ENCODE measurements around the gene BOC. TPM values are rescaled to one million over a fixed set of nuclear protein-coding genes. Genes with fewer than 3 reads are reported as not detected.

The BOC gene
- total and polyA plus RNA-seq, 8 donors, result 4.9 to 19.5 (median 9.9) TPM

DNA sequence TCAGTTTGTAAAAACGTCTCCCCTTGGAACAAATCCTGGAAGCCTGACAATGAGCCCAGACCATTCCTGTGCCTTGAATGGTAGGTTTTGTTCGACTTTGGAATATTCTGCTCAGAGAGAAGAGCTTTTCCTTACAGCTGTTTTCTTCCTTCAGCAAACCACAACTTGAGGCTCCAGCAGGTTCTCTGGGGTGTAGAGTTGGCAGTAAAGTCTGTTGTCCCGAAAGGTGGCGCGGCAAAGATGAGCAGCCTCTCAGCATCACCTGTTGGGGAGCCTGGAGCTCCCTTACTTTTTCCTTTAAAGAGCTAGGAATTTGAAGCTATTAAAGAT is 65.4 kb downstream of the BOC start:
- Histone ChIP-seq H3K9me3 (no peaks in the 10 kb centered on the region), H3K36me3 (no peaks in the 10 kb centered on the region), H3K4me1 (peaks cover 22 to 50% (median 36%) of the 10 kb centered on the region in 3 donors), H3K4me3 (no peak overlapping the region), H3K27me3 (no peaks in the 10 kb centered on the region), H3K27ac (peak overlapping the region in 3 of 4 donors; percentile 70 to 78 (median 76))
- TF ChIP-seq, protein P1, sequence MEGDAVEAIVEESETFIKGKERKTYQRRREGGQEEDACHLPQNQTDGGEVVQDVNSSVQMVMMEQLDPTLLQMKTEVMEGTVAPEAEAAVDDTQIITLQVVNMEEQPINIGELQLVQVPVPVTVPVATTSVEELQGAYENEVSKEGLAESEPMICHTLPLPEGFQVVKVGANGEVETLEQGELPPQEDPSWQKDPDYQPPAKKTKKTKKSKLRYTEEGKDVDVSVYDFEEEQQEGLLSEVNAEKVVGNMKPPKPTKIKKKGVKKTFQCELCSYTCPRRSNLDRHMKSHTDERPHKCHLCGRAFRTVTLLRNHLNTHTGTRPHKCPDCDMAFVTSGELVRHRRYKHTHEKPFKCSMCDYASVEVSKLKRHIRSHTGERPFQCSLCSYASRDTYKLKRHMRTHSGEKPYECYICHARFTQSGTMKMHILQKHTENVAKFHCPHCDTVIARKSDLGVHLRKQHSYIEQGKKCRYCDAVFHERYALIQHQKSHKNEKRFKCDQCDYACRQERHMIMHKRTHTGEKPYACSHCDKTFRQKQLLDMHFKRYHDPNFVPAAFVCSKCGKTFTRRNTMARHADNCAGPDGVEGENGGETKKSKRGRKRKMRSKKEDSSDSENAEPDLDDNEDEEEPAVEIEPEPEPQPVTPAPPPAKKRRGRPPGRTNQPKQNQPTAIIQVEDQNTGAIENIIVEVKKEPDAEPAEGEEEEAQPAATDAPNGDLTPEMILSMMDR (IDR thresholded peaks at IDR 0.05), result no peak
- WGBS, 2 donors, result 77 to 78% methylated on average over 5 of the region's 5 CpGs
- FAIRE-seq (no peak), ATAC-seq (no peak), DNase-seq (no peak)
- intact Hi-C loops (cut with DNase I), result loop anchor here in 1 of 3 donors (5.0 kb wide), 1 partner anchor 229 kb away; no protein-coding TSS in a partner anchor

- Histone ChIP-seq H3K4me1 (peaks cover 22 to 44% (median 32%) of the 10 kb centered on the region in 3 donors), H3K9me3 (no peaks in the 10 kb centered on the region), H3K27me3 (no peaks in the 10 kb centered on the region), H3K36me3 (no peaks in the 10 kb centered on the region), H3K27ac (no peak overlapping the region), H3K4me3 (no peak overlapping the region)
- FAIRE-seq, result no peak
- ATAC-seq, result no peak
- TF ChIP-seq, protein P1 (IDR thresholded peaks at IDR 0.05), result no peak
- 90 to 94% methylated on average over 4 of the region's 4 CpGs for WGBS, 2 donors
- intact Hi-C loops (cut with DNase I), result loop anchor here in 1 of 3 donors (5.0 kb wide), 1 partner anchor 230 kb away; no protein-coding TSS in a partner anchor
- no peak for DNase-seq
These were observed 66.1 kb downstream of the BOC start for GRCh38 chr3:113277414-113277813.

DNA sequence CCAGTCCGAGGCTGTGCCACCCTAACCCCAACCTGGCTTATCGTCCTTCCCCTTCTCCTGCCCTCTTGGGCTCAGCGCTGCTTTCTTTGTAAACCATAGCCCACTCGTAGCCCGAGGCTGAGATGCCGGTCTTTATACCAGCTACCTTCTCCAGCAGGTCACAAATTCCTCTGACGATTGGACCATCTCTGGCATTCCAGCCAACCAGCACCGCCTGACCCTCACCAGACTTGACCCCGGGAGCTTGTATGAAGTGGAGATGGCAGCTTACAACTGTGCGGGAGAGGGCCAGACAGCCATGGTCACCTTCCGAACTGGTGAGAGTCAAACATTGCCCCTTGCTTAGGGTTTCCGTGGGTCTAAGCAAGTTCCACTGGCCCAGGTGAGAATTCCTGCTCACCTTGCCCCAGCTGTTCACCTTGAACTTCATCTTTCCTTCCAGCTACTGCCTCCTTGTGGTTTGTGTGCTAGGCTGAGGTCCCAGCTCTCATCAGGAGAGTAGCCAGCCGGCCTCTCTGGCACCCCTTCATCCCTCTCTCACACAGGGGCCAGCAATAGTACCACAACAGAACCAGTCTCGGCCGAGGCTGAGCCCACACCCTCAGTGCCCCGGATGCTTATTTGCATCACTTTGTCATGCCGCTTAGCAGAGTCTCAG is 66.7 kb downstream of the BOC start:
- no peak for DNase-seq
- 91 to 92% methylated on average over 17 of the region's 17 CpGs for WGBS, 2 donors
- H3K27ac ChIP-seq, result no peak overlapping the region
- intact Hi-C loops (cut with DNase I), result loop anchor here in 1 of 3 donors (5.0 kb wide), 1 partner anchor 231 kb away; no protein-coding TSS in a partner anchor
- TF ChIP-seq, protein P1 (IDR thresholded peaks at IDR 0.05), result no peak
- no peaks in the 10 kb centered on the region for H3K27me3 ChIP-seq
- no peak for FAIRE-seq
- no peak for ATAC-seq
- no peaks in the 10 kb centered on the region for H3K9me3 ChIP-seq
- peaks cover 22 to 42% (median 32%) of the 10 kb centered on the region in 3 donors for H3K4me1 ChIP-seq
- no peaks in the 10 kb centered on the region for H3K36me3 ChIP-seq
- no peak overlapping the region for H3K4me3 ChIP-seq

- H3K27ac ChIP-seq, result no peak overlapping the region
- intact Hi-C loops (cut with DNase I), result loop anchor here in 1 of 3 donors (5.0 kb wide), 1 partner anchor 231 kb away; no protein-coding TSS in a partner anchor
- WGBS, 2 donors, result 93 to 97% methylated on average over 11 of the region's 11 CpGs
- FAIRE-seq, result no peak
- no peak for DNase-seq
- no peak for ATAC-seq
- H3K9me3 ChIP-seq, result no peaks in the 10 kb centered on the region
- TF ChIP-seq, protein P1 (IDR thresholded peaks at IDR 0.05), result no peak
- no peaks in the 10 kb centered on the region for H3K27me3 ChIP-seq
- no peaks in the 10 kb centered on the region for H3K36me3 ChIP-seq
- H3K4me1 ChIP-seq, result peaks cover 22 to 37% (median 32%) of the 10 kb centered on the region in 3 donors
- H3K4me3 ChIP-seq, result no peak overlapping the region
These were observed 67.2 kb downstream of the BOC start for GRCh38 chr3:113278599-113278955.

GRCh38 chr3:113279686-113280085 is 68.3 kb downstream of the BOC start:
- H3K27me3 ChIP-seq, result no peaks in the 10 kb centered on the region
- H3K27ac ChIP-seq, result no peak overlapping the region
- H3K4me1 ChIP-seq, result peaks cover 13 to 26% (median 26%) of the 10 kb centered on the region in 3 donors
- DNase-seq, result no peak
- WGBS, 2 donors, result 95 to 96% methylated on average over 17 of the region's 17 CpGs
- no peaks in the 10 kb centered on the region for H3K9me3 ChIP-seq
- intact Hi-C loops (cut with DNase I), result loop anchor here in 2 of 3 donors (5.0 to 10.0 kb wide), 2 partner anchors 145 to 232 kb away; no protein-coding TSS in a partner anchor
- TF ChIP-seq, protein P1 (IDR thresholded peaks at IDR 0.05), result no peak
- FAIRE-seq, result no peak
- H3K4me3 ChIP-seq, result no peak overlapping the region
- H3K36me3 ChIP-seq, result no peaks in the 10 kb centered on the region
- no peak for ATAC-seq
